Natural killer cell (primary cell): ENCODE data around the gene GNAI3. TPM values are rescaled to one million over a fixed set of nuclear protein-coding genes. Genes with fewer than 3 reads are reported as not detected.

ENCODE experiments used
- ATAC-seq, 3 donors: fragments of 150-1000 bp in 2 of 3; fragments of 200-7000 bp in 1 of 3; cut with Tn5 transposase; 1 replicate in 1 of 3; 2 replicates in 2 of 3; pipeline ENCODE4 v1.10.0; 2021; ENCODE audit warnings: mild to moderate bottlenecking in 2 of 3, moderate library complexity in 2 of 3
- DNase-seq, 2 donors: peaks; one replicate each; pipeline versions ENCODE4 v3.0.0 to v3.0.0-alpha.2; 2013 to 2021; ENCODE audit warnings: mixed read lengths in 1 of 2
- H3K27ac ChIP-seq: one replicate; pipeline ENCODE4 v1.5.1; 2013; ENCODE audit warnings: mild to moderate bottlenecking, low read length
- H3K27me3 ChIP-seq: one replicate; pipeline ENCODE4 v1.6.1; 2013; ENCODE audit warnings: low read length; ENCODE audit not compliant: control insufficient read depth, insufficient read depth
- H3K36me3 ChIP-seq: one replicate; pipeline ENCODE4 v1.6.1; 2013; ENCODE audit warnings: low read length; ENCODE audit not compliant: control insufficient read depth, insufficient read depth
- H3K4me1 ChIP-seq: one replicate; pipeline ENCODE4 v1.6.1; 2013; ENCODE audit warnings: low read length; ENCODE audit not compliant: control insufficient read depth, insufficient read depth
- H3K4me3 ChIP-seq: one replicate; pipeline ENCODE4 v1.5.1; 2013; ENCODE audit warnings: low read length
- H3K9me3 ChIP-seq: one replicate; pipeline ENCODE4 v1.6.1; 2013; ENCODE audit warnings: low read length; ENCODE audit not compliant: control insufficient read depth, insufficient read depth
- H3K27ac Mint-ChIP-seq, 2 donors: one replicate each; pipeline ENCODE4 v1.8.0; 2022; ENCODE audit warnings: mild to moderate bottlenecking in 2 of 2, mixed read lengths in 2 of 2, moderate library complexity in 1 of 2
- H3K27me3 Mint-ChIP-seq, 2 donors: one replicate each; pipeline ENCODE4 v1.8.0; 2022; ENCODE audit warnings: low read depth in 2 of 2, mixed read lengths in 2 of 2
- H3K36me3 Mint-ChIP-seq: one replicate; pipeline ENCODE4 v1.8.0; 2022; ENCODE audit warnings: mixed read lengths
- H3K4me1 Mint-ChIP-seq, 2 donors: one replicate each; pipeline ENCODE4 v1.8.0; 2022; ENCODE audit warnings: mixed read lengths in 2 of 2
- H3K4me3 Mint-ChIP-seq: one replicate; pipeline ENCODE4 v1.8.0; 2022; ENCODE audit warnings: mild to moderate bottlenecking, moderate library complexity, mixed read lengths
- H3K9me3 Mint-ChIP-seq, 2 donors: one replicate each; pipeline ENCODE4 v1.8.0; 2022; ENCODE audit warnings: mixed read lengths in 2 of 2
- WGBS: methylation state at CpG from one replicate; pipeline ENCODE4 v1.1.7; 2013; ENCODE audit warnings: missing lambda C conversion rate; ENCODE audit not compliant: insufficient coverage; 5-methylcytosine and 5-hydroxymethylcytosine counted together
- intact Hi-C: fragments of 100-400 bp; cut with micrococcal nuclease; formaldehyde crosslinking; loops from one replicate; pipeline ENCODE4 v1.14.2; 2022
- total RNA-seq, 4 donors: library from RNA; stranded (reverse); fragments of 120-200 nt in 1 of 4; gene quantifications; one replicate each; pipeline versions ENCODE4 v1.2.3 to v1.2.4, GENCODE V29; 2013 to 2022
- TF ChIP-seq, protein P1 (sequence below): fragments of 200-600 bp; IDR thresholded peaks from one replicate; pipeline ENCODE4 v1.8.0; 2022; ENCODE audit warnings: antibody characterized with exemption

GNAI3 gene
- total RNA-seq, 3 donors from 2014 or later (not counting 1 experiment from before 2014, with no cell fraction given), result 6.1 to 7.6 (median 6.9) TPM

DNA sequence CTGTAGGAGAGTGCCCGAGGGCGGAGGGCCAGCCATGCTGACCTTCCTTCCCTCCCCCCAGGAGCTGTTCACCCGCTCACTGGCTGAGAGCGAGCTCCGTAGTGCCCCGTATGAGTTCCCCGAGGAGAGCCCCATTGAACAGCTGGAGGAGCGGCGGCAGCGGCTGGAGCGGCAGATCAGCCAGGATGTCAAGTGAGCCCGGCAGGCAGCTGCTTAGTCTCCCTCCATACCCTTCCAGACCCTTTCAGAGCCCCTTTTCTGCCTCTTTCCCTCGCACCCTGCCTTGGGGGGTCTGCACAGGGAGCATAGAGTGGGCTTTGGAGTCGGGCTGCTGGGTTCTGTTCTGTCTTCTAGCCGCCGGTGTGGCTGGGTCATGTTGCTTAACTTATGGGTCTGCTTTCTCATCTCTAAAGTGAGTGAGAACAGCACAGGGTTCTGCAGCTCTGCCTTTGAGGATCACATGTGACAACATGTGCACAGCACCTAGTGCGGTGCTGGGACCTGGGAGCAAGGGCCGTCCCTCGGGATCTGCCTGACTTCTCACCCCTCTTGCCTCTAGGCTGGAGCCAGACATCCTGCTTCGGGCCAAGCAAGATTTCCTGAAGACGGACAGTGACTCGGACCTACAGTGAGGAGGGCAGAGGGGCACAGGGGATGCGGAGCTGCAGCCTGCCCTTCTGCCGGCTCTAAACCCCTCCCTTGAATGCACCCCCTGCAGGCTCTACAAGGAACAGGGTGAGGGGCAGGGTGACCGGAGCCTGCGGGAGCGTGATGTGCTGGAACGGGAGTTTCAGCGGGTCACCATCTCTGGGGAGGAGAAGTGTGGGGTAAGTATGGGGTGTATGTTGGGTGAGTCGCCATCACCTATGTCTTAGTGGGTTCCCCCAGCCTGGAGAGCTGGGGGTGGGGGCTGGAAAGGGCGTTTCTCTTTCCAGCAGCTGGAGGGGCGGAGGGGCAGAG lies 77.5 kb downstream of the GNAI3 start:
- no peaks in the 10 kb centered on the region for H3K27me3 Mint-ChIP-seq
- no peaks in the 10 kb centered on the region for H3K36me3 Mint-ChIP-seq
- DNase-seq, result peak in 1 of 2 donors; percentile 2
- intact Hi-C loops, result no loop called here
- peaks cover 40% of the 10 kb centered on the region for H3K4me1 ChIP-seq
- no peaks in the 10 kb centered on the region for H3K9me3 Mint-ChIP-seq
- peaks cover 23 to 43% of the 10 kb centered on the region in 2 donors for H3K4me1 Mint-ChIP-seq
- H3K4me3 ChIP-seq, result no peak overlapping the region
- H3K27me3 ChIP-seq, result no peaks in the 10 kb centered on the region
- TF ChIP-seq, protein P1, sequence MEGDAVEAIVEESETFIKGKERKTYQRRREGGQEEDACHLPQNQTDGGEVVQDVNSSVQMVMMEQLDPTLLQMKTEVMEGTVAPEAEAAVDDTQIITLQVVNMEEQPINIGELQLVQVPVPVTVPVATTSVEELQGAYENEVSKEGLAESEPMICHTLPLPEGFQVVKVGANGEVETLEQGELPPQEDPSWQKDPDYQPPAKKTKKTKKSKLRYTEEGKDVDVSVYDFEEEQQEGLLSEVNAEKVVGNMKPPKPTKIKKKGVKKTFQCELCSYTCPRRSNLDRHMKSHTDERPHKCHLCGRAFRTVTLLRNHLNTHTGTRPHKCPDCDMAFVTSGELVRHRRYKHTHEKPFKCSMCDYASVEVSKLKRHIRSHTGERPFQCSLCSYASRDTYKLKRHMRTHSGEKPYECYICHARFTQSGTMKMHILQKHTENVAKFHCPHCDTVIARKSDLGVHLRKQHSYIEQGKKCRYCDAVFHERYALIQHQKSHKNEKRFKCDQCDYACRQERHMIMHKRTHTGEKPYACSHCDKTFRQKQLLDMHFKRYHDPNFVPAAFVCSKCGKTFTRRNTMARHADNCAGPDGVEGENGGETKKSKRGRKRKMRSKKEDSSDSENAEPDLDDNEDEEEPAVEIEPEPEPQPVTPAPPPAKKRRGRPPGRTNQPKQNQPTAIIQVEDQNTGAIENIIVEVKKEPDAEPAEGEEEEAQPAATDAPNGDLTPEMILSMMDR, result no peak
- ATAC-seq, result no peak
- H3K9me3 ChIP-seq, result no peaks in the 10 kb centered on the region
- H3K4me3 Mint-ChIP-seq, result no peak overlapping the region
- peaks cover 47% of the 10 kb centered on the region for H3K36me3 ChIP-seq
- H3K27ac Mint-ChIP-seq, result peak overlapping the region; percentile 21 to 42
- no peak overlapping the region for H3K27ac ChIP-seq
- 95% methylated on average over 32 of the region's 32 CpGs for WGBS

DNA sequence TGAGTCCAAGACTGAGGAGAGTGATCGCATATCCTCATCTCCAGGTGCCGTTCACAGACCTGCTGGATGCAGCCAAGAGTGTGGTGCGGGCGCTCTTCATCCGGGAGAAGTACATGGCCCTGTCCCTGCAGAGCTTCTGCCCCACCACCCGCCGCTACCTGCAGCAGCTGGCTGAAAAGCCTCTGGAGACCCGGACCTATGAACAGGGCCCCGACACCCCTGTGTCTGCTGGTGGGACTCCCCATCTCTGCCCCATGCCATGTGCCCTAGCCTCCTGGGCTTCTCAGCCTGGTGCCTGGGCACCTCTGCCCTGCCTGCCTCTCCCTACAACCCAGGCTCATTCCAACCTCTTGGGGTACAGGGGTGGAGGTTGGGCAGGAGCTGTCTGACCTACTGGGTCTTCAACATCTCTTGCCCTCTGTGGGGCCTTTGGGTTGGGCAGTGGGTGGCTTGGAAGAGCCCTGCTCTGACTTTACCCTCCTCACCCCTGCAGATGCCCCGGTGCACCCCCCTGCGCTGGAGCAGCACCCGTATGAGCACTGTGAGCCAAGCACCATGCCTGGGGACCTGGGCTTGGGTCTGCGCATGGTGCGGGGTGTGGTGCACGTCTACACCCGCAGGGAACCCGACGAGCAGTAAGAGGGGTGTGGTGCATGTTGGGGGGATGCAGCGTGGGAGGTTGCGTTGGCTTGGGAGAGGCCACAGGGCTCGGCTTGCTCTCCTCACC lies 78.4 kb downstream of the GNAI3 start:
- Mint-ChIP-seq H3K9me3 (no peaks in the 10 kb centered on the region), H3K4me1 (peaks cover 18 to 34% of the 10 kb centered on the region in 2 donors), H3K4me3 (no peak overlapping the region), H3K27me3 (no peaks in the 10 kb centered on the region), H3K27ac (no peak overlapping the region), H3K36me3 (no peaks in the 10 kb centered on the region)
- H3K4me1 ChIP-seq, result peaks cover 31% of the 10 kb centered on the region
- H3K27me3 ChIP-seq, result no peaks in the 10 kb centered on the region
- no peak for ATAC-seq
- WGBS, result 99% methylated on average over 21 of the region's 21 CpGs
- peak in 1 of 2 donors; percentile 2 for DNase-seq
- no peaks in the 10 kb centered on the region for H3K9me3 ChIP-seq
- no peak overlapping the region for H3K4me3 ChIP-seq
- intact Hi-C loops, result no loop called here
- H3K27ac ChIP-seq, result no peak overlapping the region
- H3K36me3 ChIP-seq, result peaks cover 56% of the 10 kb centered on the region
- TF ChIP-seq, protein P1, result no peak

DNA sequence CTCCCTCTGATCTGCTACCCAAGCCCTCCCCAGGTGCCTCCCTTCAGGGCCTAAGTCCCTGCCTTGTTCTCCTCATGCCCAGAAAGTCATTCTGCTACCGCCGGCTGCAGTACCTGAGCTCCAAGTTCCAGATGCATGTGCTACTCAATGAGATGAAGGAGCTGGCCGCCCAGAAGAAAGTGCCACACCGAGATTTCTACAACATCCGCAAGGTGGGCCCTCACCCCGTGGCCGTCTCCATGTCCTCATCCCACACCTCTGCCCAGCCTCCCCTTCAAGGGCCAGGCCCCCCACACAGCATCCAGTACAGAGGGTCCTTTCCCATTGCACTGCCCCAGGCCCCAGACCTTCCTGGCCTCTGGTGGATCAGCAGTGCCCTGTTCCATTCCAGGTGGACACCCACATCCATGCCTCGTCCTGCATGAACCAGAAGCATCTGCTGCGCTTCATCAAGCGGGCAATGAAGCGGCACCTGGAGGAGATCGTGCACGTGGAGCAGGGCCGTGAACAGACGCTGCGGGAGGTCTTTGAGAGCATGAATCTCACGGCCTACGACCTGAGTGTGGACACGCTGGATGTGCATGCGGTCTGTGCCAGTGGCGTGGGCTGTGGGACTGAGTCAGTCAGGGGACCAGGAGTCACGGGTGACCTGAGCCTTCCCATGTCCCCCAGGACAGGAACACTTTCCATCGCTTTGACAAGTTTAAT lies 79.4 kb downstream of the GNAI3 start:
- Mint-ChIP-seq H3K4me3 (no peak overlapping the region), H3K27me3 (no peaks in the 10 kb centered on the region), H3K4me1 (peaks cover 10 to 24% of the 10 kb centered on the region in 2 donors), H3K27ac (no peak overlapping the region), H3K36me3 (no peaks in the 10 kb centered on the region), H3K9me3 (no peaks in the 10 kb centered on the region)
- H3K27me3 ChIP-seq, result no peaks in the 10 kb centered on the region
- no peaks in the 10 kb centered on the region for H3K9me3 ChIP-seq
- TF ChIP-seq, protein P1, result no peak
- intact Hi-C loops, result no loop called here
- no peak overlapping the region for H3K27ac ChIP-seq
- DNase-seq, result peak in 1 of 2 donors; percentile 6
- no peak for ATAC-seq
- no peak overlapping the region for H3K4me3 ChIP-seq
- H3K36me3 ChIP-seq, result peaks cover 56% of the 10 kb centered on the region
- H3K4me1 ChIP-seq, result peaks cover 21% of the 10 kb centered on the region
- WGBS, result 94% methylated on average over 23 of the region's 23 CpGs
